Endothelial cell of umbilical vein (primary cell): ENCODE data around the gene MBTPS1. TPM values are rescaled to one million over a fixed set of nuclear protein-coding genes. Genes with fewer than 3 reads are reported as not detected.
A peak's percentile ranks its signal among the peaks of the same experiment; 100 is the strongest.

Experiments
- BruUV-seq: library from RNA; stranded (reverse); fragments of 400-500 nt; replicated peaks from 2 replicates; lab custom pipeline; 2021; lab: Mats Ljungman, UMichigan
- CTCF ChIA-PET: fragments of 300-600, 350-600 bp; sonication (Branson Sonifier 250); formaldehyde crosslinking; loops from one replicate; lab custom pipeline; 2021; ENCODE audit warnings: antibody characterized with exemption, inconsistent platforms; lab: Charles Lee
- POLR2A ChIA-PET: fragments of 300-600, 350-600 bp; sonication (Branson Sonifier 250); formaldehyde crosslinking; loops from one replicate; lab custom pipeline; 2021; ENCODE audit warnings: antibody characterized with exemption, inconsistent platforms; lab: Charles Lee
- DNase-seq: peaks from one replicate; pipeline ENCODE4 v3.0.0-alpha.2; 2011; ENCODE audit warnings: low read depth, low spot score
- FAIRE-seq: peaks from 2 replicates; lab custom pipeline; 2011; peaks lifted over from hg19 to GRCh38; lab: Jason Lieb, UNC
- H2AFZ ChIP-seq: 2 replicates; pipeline ENCODE4 v1.6.0; 2012; ENCODE audit warnings: low read depth, low read length, control low read depth, inconsistent platforms
- H3K27ac ChIP-seq: 2 replicates; pipeline ENCODE4 v1.5.1; 2011; ENCODE audit warnings: low read depth, mild to moderate bottlenecking, control low read depth, low read length, moderate library complexity; ENCODE audit not compliant: insufficient read depth
- H3K27me3 ChIP-seq, 2 experiments: 2 replicates each; pipeline versions ENCODE4 v1.6.0 to v1.6.1; 2011; ENCODE audit warnings: low read length in 2 of 2, mixed read lengths in 1 of 2; ENCODE audit not compliant: control insufficient read depth in 2 of 2, insufficient read depth in 2 of 2
- H3K36me3 ChIP-seq, 2 experiments: 2 replicates in 1 of 2; 3 replicates in 1 of 2; pipeline ENCODE4 v1.5.1; 2011; ENCODE audit warnings: low read length in 2 of 2, mild to moderate bottlenecking in 1 of 2, moderate library complexity in 1 of 2; ENCODE audit not compliant: control insufficient read depth in 2 of 2, insufficient read depth in 2 of 2; ENCODE audit errors: extremely low read depth in 1 of 2
- H3K4me1 ChIP-seq: 3 replicates; pipeline ENCODE4 v1.5.1; 2011; ENCODE audit warnings: mild to moderate bottlenecking, low read length; ENCODE audit not compliant: control insufficient read depth, insufficient read depth; ENCODE audit errors: extremely low read depth
- H3K4me2 ChIP-seq: 2 replicates; pipeline ENCODE4 v1.6.1; 2011; ENCODE audit warnings: low read length, control low read depth, mixed read lengths; ENCODE audit not compliant: insufficient read depth
- H3K4me3 ChIP-seq, 3 experiments: fragments of 200-600 bp in 1 of 3; sonication (generic), shearing (Covaris generic) in 1 of 3; replicated peaks in 1 of 3; 2 replicates each; pipeline ENCODE4 v1.5.1; 2011 to 2016; ENCODE audit warnings: control low read depth in 3 of 3, low read length in 3 of 3, mild to moderate bottlenecking in 2 of 3, inconsistent platforms in 1 of 3, low read depth in 1 of 3, moderate library complexity in 1 of 3; ENCODE audit not compliant: insufficient read depth in 1 of 3
- H3K79me2 ChIP-seq: 2 replicates; pipeline ENCODE4 v1.6.0; 2012; ENCODE audit warnings: low read length, inconsistent platforms; ENCODE audit not compliant: control insufficient read depth, insufficient read depth
- H3K9ac ChIP-seq: replicated peaks from 2 replicates; pipeline ENCODE3; 2011; ENCODE audit warnings: low read length, control low read depth; ENCODE audit not compliant: insufficient read depth; ENCODE audit errors: extremely low read depth
- H3K9me1 ChIP-seq: replicated peaks from 3 replicates; pipeline ENCODE4 v1.6.0; 2011; ENCODE audit warnings: mild to moderate bottlenecking, low read length; ENCODE audit not compliant: control insufficient read depth, insufficient read depth; ENCODE audit errors: extremely low read depth
- H3K9me3 ChIP-seq: replicated peaks from 2 replicates; pipeline ENCODE4 v1.5.1; 2012; ENCODE audit warnings: low read length, inconsistent platforms; ENCODE audit not compliant: control insufficient read depth, insufficient read depth
- H4K20me1 ChIP-seq: replicated peaks from 2 replicates; pipeline ENCODE3; 2011; ENCODE audit warnings: mild to moderate bottlenecking, low read length; ENCODE audit not compliant: control insufficient read depth, insufficient read depth; ENCODE audit errors: extremely low read depth
- CTCF ChIP-seq, 2 donors: IDR thresholded peaks; 1 replicate in 1 of 2; 2 replicates in 1 of 2; pipeline ENCODE4 v1.5.1; 2011; ENCODE audit warnings: low read length in 2 of 2, mild to moderate bottlenecking in 2 of 2, moderate library complexity in 2 of 2, control low read depth in 1 of 2, inconsistent platforms in 1 of 2, low read depth in 1 of 2; ENCODE audit not compliant: insufficient read depth in 1 of 2; ENCODE audit errors: extremely low read depth in 1 of 2
- GATA2 ChIP-seq: IDR thresholded peaks from 2 replicates; pipeline ENCODE4 v1.7.0; 2011; ENCODE audit warnings: low read depth, mild to moderate bottlenecking, moderate library complexity, mixed read lengths, low read length; ENCODE audit not compliant: insufficient read length, insufficient read depth
- MAX ChIP-seq: IDR thresholded peaks from 2 replicates; pipeline ENCODE4 v1.6.1; 2011; ENCODE audit not compliant: insufficient read depth, insufficient read length
- MYC ChIP-seq: IDR thresholded peaks from one replicate; pipeline ENCODE4 v1.6.1; 2011; ENCODE audit warnings: mild to moderate bottlenecking, low read depth, low read length
- POLR2A ChIP-seq: IDR thresholded peaks from 2 replicates; pipeline ENCODE4 v1.6.1; 2012; ENCODE audit warnings: low read depth, mild to moderate bottlenecking, control low read depth, low read length
- dilution Hi-C: fragments of 300-500 bp; cut with MboI; formaldehyde crosslinking; loops from one replicate; pipeline ENCODE4 v1.15.0; 2019; ENCODE audit warnings: low sequenced_read_pairs; ENCODE audit not compliant: extremely low pct_ligation_motif_present
- intact Hi-C: fragments of 100-400 bp; cut with micrococcal nuclease; formaldehyde crosslinking; loops from one replicate; pipeline ENCODE4 v1.10.0; 2022
- polyA plus RNA-seq, 4 experiments: library from polyadenylated mRNA; depleted of rRNA in 3 of 4; stranded (reverse) in 3 of 4; unstranded in 1 of 4; fragments of >200 nt; gene quantifications; 2 replicates each; pipeline versions ENCODE4 v1.2.1 to v1.2.3, GENCODE V29; 2011 to 2012; ENCODE audit warnings: missing spikeins in 1 of 4
- total RNA-seq: library from RNA; stranded (reverse); gene quantifications from 2 replicates; pipeline ENCODE4 v1.2.3, GENCODE V29; 2021

The MBTPS1 gene
- total and polyA plus RNA-seq, 2 donors (not counting 3 experiments of a cell fraction or from before 2014, with no cell fraction given), result 82.3 to 99.6 TPM

GRCh38 chr16:84065536-84066132 lies 51.1 kb downstream of the MBTPS1 start:
- no peaks in the 10 kb centered on the region for H3K27me3 ChIP-seq
- FAIRE-seq (peak; percentile 59), DNase-seq (peak; percentile 56)
- H3K9ac ChIP-seq, result no peak overlapping the region
- no peaks in the 10 kb centered on the region for H4K20me1 ChIP-seq
- no peak overlapping the region for H2AFZ ChIP-seq
- dilution Hi-C loops (no loop called here), intact Hi-C loops (loop anchor here (1.0 to 10.0 kb wide), 2 partner anchors 97 to 419 kb away; partner anchors contain the start of gene NECAB2)
- peaks cover 4% of the 10 kb centered on the region for H3K79me2 ChIP-seq
- no peak overlapping the region for H3K4me2 ChIP-seq
- POLR2A ChIA-PET, result no interaction called here
- BruUV-seq, result no TSS peak
- no peaks in the 10 kb centered on the region for H3K9me1 ChIP-seq
- TF ChIP-seq MYC (no peak), MAX (no peak), CTCF (IDR thresholded peaks at IDR 0.05; ENCODE audit: extremely low read depth in 1 of 2, insufficient read depth in 1 of 2, low read depth in 1 of 2, low read length in 2 of 2) (peak; percentile 63 to 70), POLR2A (no peak), GATA2 (no peak)
- H3K9me3 ChIP-seq, result no peaks in the 10 kb centered on the region
- CTCF ChIA-PET, result interaction anchor here (0.6 to 1.9 kb wide), 24 partner anchors 8 to 239 kb away, joined by 3 to 29 read pairs (median 4); partner anchors contain the start of genes MBTPS1, OSGIN1 and TAF1C
- peaks cover 7% of the 10 kb centered on the region for H3K4me1 ChIP-seq
- H3K36me3 ChIP-seq, result peaks cover 17 to 33% of the 10 kb centered on the region in 2 experiments
- H3K4me3 ChIP-seq, result no peak overlapping the region
- no peak overlapping the region for H3K27ac ChIP-seq
